Activated T-cell treated with anti-CD3 and anti-CD28 coated beads, Interleukin-2, amount 50 U/mL, for 48 hours (primary cell): ENCODE results near the gene C19orf38.

Source experiments
- DNase-seq, 2 experiments: peaks; one replicate each; pipeline ENCODE4 v3.0.0-alpha.2; 2020

The C19orf38 gene

GRCh38 chr19:10848230-10848856 lies at the start of gene C19orf38:
Gene C19orf38, plus strand, starts transcription at chr19:10848415. Its CDS starts 94 bp downstream, at chr19:10848509.
- DNase-seq = no peak

- no peak for DNase-seq
These were observed 47.7 kb upstream of the C19orf38 start for GRCh38 chr19:10800488-10800887.

- no peak for DNase-seq
These were observed 45.7 kb upstream of the C19orf38 start for GRCh38 chr19:10802479-10802878.

- no peak for DNase-seq
These were observed 45.0 kb upstream of the C19orf38 start for GRCh38 chr19:10803252-10803651.

GRCh38 chr19:10805065-10805757 lies 43.0 kb upstream of the C19orf38 start:
- DNase-seq = no peak

- no peak for DNase-seq
These were observed 42.4 kb upstream of the C19orf38 start for GRCh38 chr19:10805758-10806247.

- peak; percentile 48 to 50 for DNase-seq
These were observed 39.1 kb upstream of the C19orf38 start for GRCh38 chr19:10808937-10809649.

GRCh38 chr19:10809651-10810285 lies 38.4 kb upstream of the C19orf38 start:
- DNase-seq = no peak

- DNase-seq = no peak
These were observed 36.7 kb upstream of the C19orf38 start for GRCh38 chr19:10811391-10812111.

GRCh38 chr19:10812196-10812595 lies 36.0 kb upstream of the C19orf38 start:
- DNase-seq = no peak

GRCh38 chr19:10812902-10813404 lies 35.3 kb upstream of the C19orf38 start:
- peak; percentile 66 to 70 for DNase-seq

GRCh38 chr19:10815007-10815536 lies 33.1 kb upstream of the C19orf38 start:
- no peak for DNase-seq

GRCh38 chr19:10815969-10816644 lies 32.1 kb upstream of the C19orf38 start:
- DNase-seq = no peak

GRCh38 chr19:10816691-10817090 lies 31.5 kb upstream of the C19orf38 start:
- no peak for DNase-seq

- no peak for DNase-seq
These were observed 30.8 kb upstream of the C19orf38 start for GRCh38 chr19:10817291-10818038.

- DNase-seq = no peak
These were observed 29.7 kb upstream of the C19orf38 start for GRCh38 chr19:10818301-10819123.

- no peak for DNase-seq
These were observed 28.8 kb upstream of the C19orf38 start for GRCh38 chr19:10819124-10820060.

GRCh38 chr19:10820173-10820572 lies 28.0 kb upstream of the C19orf38 start:
- no peak for DNase-seq

GRCh38 chr19:10823690-10824089 lies 24.5 kb upstream of the C19orf38 start:
- DNase-seq = no peak
